Measurements from ENCODE around the gene ADCY5.

DNA sequence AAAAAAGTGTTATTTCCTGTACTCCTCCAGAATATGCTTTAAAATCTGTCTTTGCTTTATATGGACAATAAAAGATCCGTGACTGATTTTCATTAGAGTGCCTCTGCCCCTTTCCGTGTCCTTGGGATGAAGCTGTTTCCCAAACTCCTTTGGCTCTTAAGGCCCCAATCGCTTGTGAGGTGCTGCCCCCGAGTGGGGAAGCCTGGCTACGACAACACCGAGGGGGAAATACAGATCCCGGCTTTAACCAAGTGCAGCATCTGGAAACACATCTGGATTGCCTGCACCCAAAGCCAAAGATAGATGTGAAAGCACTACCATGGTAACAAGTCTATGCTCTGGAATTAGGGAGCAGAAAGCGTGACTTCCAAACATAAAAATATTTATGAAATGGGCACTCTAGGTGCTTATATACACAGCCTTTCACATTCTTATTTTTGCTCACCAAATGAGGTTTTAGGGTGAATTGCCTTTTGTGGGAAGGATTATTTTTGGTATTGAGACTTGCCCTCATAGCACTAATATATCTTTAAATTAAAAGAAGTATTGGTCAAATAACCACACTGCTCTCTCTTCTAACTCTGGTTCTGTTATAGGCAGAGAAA lies 40.6 kb upstream of the ADCY5 start:
- TF ChIP-seq, protein P1, sequence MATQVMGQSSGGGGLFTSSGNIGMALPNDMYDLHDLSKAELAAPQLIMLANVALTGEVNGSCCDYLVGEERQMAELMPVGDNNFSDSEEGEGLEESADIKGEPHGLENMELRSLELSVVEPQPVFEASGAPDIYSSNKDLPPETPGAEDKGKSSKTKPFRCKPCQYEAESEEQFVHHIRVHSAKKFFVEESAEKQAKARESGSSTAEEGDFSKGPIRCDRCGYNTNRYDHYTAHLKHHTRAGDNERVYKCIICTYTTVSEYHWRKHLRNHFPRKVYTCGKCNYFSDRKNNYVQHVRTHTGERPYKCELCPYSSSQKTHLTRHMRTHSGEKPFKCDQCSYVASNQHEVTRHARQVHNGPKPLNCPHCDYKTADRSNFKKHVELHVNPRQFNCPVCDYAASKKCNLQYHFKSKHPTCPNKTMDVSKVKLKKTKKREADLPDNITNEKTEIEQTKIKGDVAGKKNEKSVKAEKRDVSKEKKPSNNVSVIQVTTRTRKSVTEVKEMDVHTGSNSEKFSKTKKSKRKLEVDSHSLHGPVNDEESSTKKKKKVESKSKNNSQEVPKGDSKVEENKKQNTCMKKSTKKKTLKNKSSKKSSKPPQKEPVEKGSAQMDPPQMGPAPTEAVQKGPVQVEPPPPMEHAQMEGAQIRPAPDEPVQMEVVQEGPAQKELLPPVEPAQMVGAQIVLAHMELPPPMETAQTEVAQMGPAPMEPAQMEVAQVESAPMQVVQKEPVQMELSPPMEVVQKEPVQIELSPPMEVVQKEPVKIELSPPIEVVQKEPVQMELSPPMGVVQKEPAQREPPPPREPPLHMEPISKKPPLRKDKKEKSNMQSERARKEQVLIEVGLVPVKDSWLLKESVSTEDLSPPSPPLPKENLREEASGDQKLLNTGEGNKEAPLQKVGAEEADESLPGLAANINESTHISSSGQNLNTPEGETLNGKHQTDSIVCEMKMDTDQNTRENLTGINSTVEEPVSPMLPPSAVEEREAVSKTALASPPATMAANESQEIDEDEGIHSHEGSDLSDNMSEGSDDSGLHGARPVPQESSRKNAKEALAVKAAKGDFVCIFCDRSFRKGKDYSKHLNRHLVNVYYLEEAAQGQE (tag by site-specific recombination; IDR thresholded peaks at IDR 0.05) = no peak
- TF ChIP-seq ZFP41 (tag by site-specific recombination; IDR thresholded peaks at IDR 0.05; ENCODE audit: borderline replicate concordance) = no peak
- TF ChIP-seq, protein P2, sequence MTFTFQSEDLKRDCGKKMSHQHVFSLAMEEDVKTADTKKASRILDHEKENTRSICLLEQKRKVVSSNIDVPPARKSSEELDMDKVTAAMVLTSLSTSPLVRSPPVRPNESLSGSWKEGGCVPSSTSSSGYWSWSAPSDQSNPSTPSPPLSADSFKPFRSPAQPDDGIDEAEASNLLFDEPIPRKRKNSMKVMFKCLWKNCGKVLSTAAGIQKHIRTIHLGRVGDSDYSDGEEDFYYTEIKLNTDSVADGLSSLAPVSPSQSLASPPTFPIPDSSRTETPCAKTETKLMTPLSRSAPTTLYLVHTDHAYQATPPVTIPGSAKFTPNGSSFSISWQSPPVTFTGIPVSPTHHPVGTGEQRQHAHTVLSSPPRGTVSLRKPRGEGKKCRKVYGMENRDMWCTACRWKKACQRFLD (tag by site-specific recombination; IDR thresholded peaks at IDR 0.05) = no peak
- no peak for TF ChIP-seq ZNF843 (tag by site-specific recombination; IDR thresholded peaks at IDR 0.05)
- TF ChIP-seq, protein P3, sequence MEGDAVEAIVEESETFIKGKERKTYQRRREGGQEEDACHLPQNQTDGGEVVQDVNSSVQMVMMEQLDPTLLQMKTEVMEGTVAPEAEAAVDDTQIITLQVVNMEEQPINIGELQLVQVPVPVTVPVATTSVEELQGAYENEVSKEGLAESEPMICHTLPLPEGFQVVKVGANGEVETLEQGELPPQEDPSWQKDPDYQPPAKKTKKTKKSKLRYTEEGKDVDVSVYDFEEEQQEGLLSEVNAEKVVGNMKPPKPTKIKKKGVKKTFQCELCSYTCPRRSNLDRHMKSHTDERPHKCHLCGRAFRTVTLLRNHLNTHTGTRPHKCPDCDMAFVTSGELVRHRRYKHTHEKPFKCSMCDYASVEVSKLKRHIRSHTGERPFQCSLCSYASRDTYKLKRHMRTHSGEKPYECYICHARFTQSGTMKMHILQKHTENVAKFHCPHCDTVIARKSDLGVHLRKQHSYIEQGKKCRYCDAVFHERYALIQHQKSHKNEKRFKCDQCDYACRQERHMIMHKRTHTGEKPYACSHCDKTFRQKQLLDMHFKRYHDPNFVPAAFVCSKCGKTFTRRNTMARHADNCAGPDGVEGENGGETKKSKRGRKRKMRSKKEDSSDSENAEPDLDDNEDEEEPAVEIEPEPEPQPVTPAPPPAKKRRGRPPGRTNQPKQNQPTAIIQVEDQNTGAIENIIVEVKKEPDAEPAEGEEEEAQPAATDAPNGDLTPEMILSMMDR (tag by site-specific recombination; IDR thresholded peaks at IDR 0.05) = peak; percentile 38; the same call in 1 of the 2 replicates
- TF ChIP-seq ZNF335 (tag by site-specific recombination; conservative IDR thresholded peaks at IDR 0.05) = no peak
- TF ChIP-seq GLIS1 (tag by site-specific recombination; IDR thresholded peaks at IDR 0.05) = no peak
- TF ChIP-seq, protein P4, sequence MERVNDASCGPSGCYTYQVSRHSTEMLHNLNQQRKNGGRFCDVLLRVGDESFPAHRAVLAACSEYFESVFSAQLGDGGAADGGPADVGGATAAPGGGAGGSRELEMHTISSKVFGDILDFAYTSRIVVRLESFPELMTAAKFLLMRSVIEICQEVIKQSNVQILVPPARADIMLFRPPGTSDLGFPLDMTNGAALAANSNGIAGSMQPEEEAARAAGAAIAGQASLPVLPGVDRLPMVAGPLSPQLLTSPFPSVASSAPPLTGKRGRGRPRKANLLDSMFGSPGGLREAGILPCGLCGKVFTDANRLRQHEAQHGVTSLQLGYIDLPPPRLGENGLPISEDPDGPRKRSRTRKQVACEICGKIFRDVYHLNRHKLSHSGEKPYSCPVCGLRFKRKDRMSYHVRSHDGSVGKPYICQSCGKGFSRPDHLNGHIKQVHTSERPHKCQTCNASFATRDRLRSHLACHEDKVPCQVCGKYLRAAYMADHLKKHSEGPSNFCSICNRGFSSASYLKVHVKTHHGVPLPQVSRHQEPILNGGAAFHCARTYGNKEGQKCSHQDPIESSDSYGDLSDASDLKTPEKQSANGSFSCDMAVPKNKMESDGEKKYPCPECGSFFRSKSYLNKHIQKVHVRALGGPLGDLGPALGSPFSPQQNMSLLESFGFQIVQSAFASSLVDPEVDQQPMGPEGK (tag by site-specific recombination; IDR thresholded peaks at IDR 0.05) = no peak
- no peak for TF ChIP-seq MYNN (tag by site-specific recombination; IDR thresholded peaks at IDR 0.05; ENCODE audit: borderline replicate concordance)
